LoVo (cell line): ENCODE data around the gene ANK3.
A peak's percentile ranks its signal among the peaks of the same experiment; 100 is the strongest.

ENCODE experiments used
- DNase-seq: peaks from one replicate; pipeline ENCODE4 v3.0.0-alpha.2; 2016; ENCODE audit warnings: low spot score

Gene ANK3

DNA sequence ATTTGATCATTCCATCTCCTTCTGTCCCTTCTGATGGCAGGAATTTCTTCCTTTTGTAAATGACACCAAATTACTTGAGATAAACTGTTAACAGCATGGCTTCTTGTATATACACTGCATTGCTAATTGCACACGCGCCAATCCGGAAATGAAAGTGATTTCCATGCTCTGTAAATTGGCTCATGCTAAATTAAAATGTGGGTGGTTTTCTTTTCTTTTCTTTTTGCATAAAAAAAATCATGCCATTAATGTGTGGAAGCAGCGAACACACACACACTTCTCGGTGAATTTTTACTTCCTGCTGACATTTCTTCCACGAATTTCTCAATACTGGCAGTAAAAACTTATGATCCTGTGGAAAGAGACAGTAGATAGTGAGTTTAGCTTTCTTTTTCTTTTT is 360.2 kb downstream of the ANK3 start:
- DNase-seq = no peak

DNA sequence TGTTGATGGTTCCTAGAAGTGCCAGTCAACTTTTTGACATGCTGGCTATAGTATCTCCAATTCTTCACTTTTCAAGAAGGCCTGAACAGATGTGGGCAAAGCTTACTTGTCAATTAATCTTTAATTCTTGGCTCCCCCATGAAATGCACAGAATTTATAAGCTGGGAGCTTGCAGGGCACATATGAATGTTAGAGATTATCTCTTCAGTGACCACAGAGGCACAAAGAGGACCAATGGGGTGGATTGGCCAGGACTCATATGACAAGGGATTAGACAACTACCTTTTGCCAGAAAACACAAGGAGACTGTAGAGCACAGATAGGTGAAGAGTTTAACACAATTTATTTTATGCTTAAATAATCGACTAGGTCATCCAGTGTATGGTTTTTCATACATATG is 361.6 kb downstream of the ANK3 start:
- no peak for DNase-seq

DNA sequence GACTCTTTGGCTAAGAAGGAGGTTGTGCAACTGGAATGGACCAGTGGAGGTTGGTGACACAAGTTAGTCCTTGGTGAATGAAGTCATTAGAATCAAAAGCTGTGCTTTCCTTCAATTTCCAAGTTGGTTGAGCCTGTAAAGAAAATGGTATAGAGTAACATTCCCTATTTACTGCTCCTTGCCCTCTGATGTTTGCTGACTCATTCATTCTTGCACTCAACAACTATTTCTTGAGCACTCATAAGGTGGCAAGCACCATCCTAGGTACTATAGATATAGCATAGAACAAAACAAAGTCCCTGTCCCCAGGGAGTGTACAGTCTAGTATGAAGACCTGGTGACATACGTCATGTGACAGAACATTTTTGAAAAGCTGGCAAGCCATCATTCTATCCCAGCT is 364.4 kb downstream of the ANK3 start:
- DNase-seq = no peak

DNA sequence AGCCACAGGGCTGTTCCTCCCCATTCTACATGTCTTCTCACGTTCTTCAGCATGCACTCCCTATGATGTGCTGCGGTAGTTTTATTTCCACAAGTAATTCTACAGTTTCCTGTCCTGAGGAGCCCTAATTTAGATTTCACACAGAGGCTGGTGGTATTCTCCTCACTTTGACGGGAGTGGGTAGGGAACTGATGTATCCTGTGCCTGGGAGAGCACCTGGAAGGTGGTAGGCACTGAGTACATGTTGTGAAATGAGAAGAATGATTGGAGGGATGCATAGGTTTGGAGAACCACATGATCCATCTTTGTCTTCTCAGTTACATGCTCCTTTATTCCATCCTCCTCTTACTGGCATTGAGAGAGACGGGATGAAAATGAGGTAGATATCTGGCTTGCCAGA is 365.2 kb downstream of the ANK3 start:
- DNase-seq = no peak

DNA sequence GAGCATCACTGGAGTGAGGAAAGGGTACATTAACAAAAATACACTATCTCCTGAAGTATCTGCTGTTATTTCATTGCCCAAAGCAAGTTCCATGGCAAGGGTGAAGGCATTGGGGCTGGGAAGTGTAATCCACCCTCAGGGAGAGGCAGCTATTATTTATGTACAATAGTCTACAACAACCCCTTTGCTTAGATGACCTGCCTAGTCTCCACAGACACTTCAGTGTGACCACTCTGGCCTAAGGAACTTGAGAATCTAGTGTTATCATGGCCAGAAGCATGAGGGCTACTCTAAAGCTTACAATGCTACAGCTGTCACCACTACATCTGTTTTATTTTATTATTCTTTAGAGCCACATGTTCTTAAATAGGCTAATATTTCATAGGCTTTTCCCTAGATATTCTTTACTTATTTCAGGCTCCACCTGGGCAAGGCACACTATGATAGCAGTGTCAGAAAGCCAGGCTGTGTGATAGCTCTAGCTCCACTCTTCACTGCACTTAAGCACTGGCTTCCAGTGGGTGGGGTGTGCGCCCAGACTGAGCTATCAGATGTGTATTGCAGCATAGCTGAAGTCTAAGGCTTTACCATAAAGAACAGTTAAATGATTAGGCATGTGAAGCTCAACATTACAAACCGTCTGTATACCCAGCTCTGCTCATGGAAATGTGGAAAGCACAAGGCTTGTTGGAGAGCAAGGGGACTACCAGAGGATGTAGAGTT is 366.4 kb downstream of the ANK3 start:
- DNase-seq = no peak

DNA sequence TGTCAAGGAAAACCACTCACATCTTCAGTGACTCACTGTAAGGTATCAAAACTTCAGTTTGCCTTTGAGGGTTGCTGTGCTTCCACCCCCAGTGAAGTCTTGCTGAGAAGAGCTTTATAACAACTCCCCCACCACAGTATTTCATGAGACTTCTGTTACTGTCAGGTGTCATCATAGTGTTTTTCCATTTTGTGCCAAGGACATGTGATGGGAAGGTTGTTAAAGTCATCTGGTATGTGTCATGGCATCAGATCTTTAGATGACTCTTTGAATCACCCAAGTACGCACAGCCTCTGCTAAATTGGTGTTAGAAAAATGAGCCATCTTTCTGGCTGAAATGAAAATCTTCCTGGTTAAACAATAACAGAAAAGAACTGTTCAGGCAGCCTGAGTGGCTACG is 368.3 kb downstream of the ANK3 start:
- DNase-seq = no peak

DNA sequence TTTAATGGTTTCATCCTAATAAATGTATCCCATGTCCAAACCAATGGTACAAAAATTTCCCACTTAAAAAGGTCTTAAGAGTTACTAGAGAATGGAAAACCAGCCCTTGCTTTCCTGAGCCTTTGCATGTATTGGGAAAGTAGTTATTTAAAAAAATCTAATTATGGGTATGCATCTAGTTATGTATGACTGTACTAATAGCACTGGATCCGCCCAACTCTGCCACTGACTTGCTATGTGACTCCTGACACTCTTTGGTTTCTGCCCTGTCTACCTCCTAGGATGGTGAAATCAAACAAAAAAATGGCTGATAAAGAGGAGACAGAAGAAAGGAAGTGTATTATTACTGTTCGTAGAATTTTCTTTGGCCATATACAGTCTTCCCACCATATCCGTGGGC is 372.9 kb downstream of the ANK3 start:
- DNase-seq = no peak

DNA sequence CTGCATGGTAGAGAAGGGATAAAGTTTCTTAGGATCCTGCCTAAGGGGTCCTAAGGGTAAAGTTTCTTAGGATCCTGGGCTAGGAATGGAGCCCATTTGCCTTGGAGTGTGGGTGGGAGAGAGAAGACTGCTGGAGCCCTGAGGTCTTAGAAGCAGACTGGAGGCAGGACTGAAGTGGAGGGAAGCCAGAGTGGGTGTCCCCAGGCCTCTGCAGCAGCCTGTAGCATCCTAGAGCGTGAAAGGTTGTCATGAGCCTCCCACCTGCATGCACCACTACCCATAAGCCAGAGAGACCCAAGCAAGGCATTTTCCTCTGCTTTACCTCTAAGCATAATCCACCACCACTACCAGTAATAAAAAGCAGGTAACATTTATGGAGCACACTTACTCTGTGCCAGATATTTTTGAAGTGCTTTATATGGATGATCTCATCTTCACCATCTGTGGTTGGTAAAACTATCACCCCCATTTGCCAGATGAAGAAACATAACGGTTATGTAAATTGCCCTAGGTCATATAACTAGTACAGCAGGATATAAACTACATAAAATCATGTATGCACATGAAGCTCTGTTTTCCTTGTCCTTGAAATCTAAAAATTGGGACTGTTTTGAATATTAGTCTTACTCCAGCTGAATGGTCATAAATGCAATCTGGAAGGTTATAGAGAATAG is 379.8 kb downstream of the ANK3 start:
- no peak for DNase-seq

DNA sequence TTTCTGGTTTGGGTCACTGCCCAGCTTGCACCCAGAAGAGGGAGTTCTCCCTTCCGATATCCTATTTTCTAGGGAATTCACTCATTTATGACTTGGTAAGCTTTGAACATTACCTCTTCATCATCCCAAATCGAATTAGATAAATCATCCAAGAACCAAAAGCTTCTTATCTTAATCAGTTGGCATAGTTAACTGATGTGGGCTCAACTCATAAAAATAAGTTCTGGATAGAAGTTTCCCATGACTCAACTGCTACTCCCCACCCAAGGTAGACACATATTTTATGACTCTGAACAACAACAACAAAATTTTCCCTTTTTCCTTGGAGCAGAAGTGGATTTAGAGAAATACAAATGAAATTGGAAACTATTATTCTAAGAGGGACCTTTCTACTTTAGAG is 380.4 kb downstream of the ANK3 start:
- peak; percentile 58 for DNase-seq

DNA sequence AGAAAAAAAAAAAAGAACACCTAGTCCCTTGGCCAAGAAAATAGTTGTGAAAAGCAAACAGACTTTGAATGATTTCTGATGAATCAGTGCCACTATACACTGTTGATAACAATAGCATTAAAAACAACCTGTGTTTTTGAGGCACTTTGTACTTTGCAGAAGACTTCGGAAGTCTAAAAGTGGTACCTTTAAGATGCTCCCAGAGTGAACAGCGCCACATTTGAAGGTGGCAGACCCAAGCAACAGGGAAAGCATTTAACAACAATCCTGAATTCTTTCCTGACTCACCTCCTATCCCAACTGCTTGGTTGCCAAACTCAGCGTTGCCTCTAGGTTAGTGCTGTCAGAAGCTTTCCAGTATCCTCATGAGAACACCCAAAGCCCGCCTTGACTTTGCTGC is 380.9 kb downstream of the ANK3 start:
- peak; percentile 65 for DNase-seq

DNA sequence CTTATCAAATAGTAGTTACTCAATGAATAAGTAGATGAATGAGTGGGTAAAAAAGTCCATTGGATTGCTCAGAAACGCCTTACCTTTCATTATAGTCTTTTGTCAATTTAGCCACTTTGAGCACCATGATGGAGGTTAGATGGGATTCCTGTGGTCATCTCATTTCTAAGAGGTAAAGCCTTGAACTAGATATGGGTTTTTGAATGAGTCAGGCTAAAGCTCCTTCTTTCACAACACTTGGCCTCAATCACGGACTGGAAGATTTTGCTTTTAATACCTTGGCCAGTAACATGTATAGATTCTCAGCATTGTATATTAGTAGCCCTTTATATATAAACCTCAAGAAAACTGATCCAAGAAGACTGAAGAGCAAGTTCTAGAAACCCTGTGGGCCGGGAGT is 383.6 kb downstream of the ANK3 start:
- no peak for DNase-seq

DNA sequence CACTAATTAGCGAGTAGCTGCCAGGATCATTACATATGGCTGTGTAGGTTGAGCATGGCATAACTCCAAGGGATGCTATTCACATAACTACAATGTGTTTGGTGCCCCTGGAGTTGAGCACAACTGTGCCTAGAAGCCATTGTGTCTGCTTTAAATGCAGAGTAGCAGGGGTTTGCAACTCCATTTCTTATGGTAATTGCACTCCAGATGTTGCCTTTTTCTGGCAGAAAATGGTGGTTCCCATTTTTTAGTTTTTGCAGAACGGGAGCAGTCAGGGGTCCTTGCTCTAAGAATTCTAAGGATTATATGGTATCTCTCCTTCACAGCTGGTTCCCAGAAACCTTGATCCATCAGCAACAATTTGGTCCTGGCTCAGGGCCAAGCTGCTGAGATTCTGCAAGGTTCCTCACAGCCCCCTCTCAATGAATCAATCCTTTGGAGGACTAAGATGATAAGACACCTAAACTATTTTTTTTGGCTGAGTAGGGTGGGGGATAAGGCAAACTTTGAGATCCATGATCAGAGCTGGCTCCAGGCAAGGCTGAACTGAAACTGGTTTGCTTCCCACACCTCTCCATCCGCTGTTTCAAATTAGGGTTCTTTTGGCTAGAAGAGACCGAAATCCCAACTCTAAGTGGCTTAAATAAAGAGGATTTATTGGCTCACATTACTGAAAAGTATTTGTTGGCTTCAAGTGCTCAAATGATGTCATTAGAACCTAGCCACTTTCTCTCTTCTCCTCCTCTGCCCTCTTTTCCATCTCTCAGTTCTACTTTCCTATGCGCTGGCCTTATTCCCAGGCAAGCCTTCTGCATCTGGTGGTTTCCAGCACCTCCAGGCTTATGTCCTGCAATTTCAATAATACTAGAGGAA is 385.8 kb downstream of the ANK3 start:
- no peak for DNase-seq

DNA sequence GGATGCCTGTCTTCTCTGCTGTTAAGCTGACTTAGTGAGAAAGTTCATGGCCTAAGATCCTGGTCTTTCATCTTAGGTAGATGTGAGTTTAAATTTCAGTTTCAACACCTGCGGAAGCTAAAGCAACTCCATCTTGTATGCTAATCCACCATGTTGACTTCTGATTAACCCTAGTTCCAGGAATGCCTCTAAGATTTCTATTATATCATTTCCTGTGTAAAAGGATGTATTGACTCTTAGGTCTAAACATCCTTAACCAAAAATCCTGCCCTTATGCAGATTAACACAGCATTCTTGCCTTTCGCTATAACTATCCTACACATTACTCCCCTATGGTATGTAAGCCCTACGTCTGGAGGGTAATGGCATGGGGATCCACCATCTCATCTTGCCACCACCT is 388.9 kb downstream of the ANK3 start:
- no peak for DNase-seq

DNA sequence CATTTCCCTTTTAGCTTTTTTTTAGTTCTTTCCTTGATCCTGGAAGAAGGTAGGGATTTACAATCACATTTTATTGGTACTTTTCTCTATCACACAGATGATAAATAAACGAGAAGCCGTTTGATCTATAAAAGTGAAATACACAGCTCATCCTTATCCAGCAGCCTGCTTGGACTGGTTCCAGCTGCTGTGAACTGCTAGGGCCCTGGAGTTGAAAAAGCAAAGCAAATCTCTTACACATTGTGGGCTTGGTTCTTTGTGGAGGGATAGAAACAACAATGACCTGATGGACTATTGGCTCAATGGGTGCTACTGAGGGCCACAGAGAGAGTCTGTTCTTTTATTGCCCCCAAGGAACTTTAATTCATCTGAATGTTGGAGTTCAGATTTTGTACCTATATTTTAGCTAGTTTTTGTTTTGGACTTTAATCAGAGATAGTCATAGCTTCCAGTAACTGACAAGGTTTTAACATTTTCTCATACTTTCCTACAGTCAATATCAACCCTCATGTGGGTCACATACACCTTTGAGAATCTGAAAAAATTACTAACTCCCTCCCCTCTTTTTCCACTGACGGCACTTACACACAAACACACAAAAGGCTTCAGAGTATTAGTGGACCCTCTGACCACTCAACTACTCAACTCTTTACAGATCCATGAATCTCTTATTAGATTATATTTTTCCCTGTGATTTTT is 391.7 kb downstream of the ANK3 start:
- DNase-seq = no peak

DNA sequence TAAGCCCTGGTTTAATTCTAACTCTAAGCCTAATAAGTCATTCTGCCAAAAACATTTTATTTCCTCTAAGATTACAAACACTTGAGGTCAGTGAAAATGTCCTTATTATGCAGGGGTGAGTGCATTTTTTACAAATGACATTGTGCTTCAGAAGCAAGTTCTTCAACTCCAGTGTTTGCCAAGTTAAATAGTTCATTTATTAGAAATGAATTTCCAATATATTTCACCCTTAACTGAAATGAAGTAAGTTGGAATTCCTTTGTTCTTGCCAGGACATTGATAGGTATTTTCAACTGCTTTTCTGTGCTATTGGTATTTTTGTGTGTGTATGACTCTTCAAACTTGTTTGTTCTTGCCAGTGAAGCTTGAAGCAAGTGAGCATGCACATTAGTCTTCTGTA is 393.8 kb downstream of the ANK3 start:
- DNase-seq = no peak

DNA sequence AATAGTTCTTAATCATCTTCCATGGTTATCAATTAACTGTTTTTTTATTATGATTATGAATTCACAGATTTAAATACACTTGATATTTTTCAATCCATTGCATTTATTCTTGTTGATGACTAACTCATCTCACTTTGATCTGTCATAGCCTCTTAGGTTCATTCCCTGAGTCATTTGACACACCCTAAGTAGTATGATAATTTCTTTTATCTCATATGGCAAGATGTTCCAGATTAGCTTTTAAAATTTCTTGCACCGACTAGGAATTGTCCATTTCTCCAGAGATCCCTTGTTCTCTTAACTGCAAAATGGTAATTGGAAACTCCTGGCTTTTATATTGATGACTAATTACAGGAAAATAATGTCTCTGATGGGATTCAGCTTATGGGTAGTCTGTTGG is 395.7 kb downstream of the ANK3 start:
- peak; percentile 62 for DNase-seq

DNA sequence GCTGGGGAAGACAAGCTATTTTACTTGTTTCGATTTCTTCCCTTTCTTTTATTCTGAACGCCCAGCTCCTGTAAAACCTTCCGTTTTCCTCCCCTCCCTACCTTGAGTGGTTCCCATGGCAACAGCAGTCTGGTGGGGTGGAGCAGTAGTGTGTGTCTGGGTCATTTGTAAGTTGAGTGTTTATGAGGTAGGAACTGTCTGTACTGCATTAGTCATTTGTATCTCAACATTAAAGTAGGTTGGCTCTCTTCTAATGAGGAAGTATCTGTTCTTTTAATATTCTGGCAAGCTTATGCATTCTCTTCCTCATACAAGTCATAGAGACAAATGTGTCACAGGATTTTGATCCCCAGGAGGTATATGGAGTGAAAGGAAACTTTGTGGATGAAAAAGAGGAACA is 398.0 kb downstream of the ANK3 start:
- DNase-seq = peak; percentile 92

DNA sequence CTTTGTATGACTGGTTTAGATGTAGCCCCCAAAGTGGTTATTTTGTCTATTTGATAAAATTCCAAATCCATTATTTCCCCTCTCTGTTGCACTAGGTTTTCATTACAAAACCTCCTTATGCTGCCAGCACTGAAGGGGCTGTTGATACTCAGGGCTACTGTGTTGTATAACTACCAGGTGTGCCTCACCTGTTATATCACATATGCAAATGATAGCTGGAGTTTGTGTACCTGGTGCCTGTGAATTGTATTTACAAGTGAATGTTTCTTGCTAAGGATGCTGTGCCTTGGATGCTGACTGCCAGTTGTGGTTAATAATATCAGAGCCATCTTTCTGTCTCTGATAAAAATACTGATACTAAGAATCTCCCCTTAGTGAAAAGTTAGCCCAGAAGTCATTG is 398.6 kb downstream of the ANK3 start:
- DNase-seq = no peak

DNA sequence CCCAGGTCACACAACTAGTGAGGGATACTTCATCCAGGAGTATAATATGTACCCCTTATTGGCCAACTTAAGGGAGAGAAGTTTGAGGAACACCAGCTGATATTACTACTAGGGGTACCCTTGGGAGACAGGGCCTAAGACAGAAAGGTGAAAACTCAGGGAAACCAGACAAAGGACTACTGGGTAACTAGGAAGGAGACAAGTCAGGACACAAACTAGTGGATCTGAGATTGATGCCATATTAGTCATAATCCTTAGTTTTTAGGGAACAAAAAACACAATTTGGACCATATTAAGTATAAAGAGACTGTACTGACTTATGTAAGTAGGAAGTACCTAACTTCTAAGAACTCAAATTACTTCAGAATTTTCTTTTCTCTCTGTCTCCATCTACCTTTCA is 404.0 kb downstream of the ANK3 start:
- DNase-seq = no peak

DNA sequence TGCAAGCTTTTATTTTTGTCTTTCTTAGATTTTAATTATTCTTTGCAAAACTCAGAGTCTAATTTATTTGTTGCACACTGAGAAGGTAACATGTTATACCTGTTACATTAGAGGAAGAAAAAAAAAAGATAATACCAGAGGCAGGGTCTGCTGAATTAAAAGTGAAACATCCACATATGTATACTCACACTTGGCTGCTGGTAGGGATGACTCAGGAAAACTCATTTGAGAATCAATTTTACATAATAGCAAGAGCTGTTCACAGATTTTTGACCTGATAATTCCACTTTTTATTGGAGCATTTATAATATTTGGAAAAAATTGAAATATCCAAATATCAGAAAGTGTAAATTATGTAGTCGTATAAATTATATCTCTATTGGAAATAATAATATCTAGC is 405.3 kb downstream of the ANK3 start:
- DNase-seq = no peak

DNA sequence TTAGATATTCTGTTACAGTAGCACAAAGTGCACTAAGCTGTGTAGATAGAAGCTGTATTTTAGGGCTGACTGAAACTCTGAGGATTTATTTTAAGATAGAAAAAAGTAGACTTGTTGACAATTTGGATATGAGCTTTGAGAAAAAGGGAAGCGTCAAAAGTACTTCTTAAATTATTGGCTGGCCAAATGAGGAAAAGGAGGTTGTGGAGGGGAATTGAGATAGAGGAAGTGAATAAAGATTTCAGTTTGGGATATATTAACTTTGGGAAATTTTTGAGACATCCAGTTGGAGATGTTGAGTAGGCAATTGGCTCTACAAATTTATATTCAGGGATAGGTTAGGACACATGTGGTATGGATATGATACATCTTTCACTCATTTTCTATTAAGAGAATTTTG is 409.3 kb downstream of the ANK3 start:
- no peak for DNase-seq

DNA sequence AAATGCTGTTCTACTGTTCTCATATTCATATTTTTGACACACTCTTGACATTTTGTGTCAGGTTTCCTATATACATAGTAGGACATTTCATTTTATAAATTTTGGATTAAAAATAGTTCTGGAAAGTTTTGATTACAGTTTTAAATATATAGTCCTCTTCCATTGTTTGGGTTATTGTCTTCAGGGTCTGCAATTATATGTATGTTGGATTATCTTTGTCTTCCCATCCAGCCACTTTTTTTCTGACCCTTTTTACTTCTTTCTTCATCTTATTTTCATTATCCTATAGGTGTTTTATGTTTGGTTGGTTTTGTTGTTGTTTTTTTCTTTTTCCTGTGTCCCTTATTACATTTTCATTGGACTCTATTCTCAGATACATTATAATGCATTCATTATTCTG is 412.2 kb downstream of the ANK3 start:
- no peak for DNase-seq

DNA sequence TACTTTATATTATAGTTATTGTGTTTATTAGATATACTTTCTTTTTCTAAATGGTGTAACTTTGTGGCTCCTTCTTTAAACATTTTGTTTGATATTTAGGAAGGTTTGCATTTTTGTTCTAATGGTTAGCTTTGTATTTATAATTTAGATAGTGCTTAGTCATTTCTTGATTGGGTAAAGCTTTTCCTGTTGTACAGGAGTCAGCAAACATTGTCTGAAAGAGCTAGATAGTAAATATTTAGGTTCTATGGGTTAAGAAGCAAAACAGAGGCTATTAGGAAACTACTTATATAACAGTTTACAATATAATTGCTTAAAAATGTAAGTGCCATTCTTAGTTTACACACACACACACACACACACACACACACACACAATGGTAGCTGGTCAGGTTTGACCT is 412.8 kb downstream of the ANK3 start:
- DNase-seq = no peak
